WTC11 (cell line): Measurements from ENCODE around the gene TNFAIP2. TPM values are rescaled to one million over a fixed set of nuclear protein-coding genes. Genes with fewer than 3 reads are reported as not detected.
A peak's percentile ranks its signal among the peaks of the same experiment; 100 is the strongest.

Experiments
- ATAC-seq: fragments of 200-7000 bp; cut with Tn5 transposase; 2 replicates; pipeline ENCODE4 v1.10.0; 2021; ENCODE audit warnings: mild to moderate bottlenecking, moderate library complexity
- CTCF ChIA-PET: fragments of 300-600 bp; sonication (Branson Sonifier 250); formaldehyde crosslinking; loops from one replicate; lab custom pipeline; 2021; ENCODE audit warnings: antibody characterized with exemption; lab: Charles Lee
- POLR2A ChIA-PET: fragments of 350-600 bp; sonication (Branson Sonifier 250); formaldehyde crosslinking; loops from one replicate; lab custom pipeline; 2021; ENCODE audit warnings: antibody characterized with exemption; lab: Charles Lee
- DNase-seq: peaks from one replicate; pipeline ENCODE4 v3.0.0; 2021; ENCODE audit warnings: low spot score
- H3K27ac Mint-ChIP-seq: 2 replicates; pipeline ENCODE4 v1.8.0; 2021; ENCODE audit warnings: mixed read lengths
- H3K27me3 Mint-ChIP-seq: 2 replicates; pipeline ENCODE4 v1.8.0; 2021; ENCODE audit warnings: low read depth, mild to moderate bottlenecking, moderate library complexity, mixed read lengths
- H3K36me3 Mint-ChIP-seq: 2 replicates; pipeline ENCODE4 v1.8.0; 2021; ENCODE audit warnings: mixed read lengths
- H3K4me1 Mint-ChIP-seq: 2 replicates; pipeline ENCODE4 v1.8.0; 2022; ENCODE audit warnings: mixed read lengths
- H3K4me3 Mint-ChIP-seq: 2 replicates; pipeline ENCODE4 v1.8.0; 2021; ENCODE audit warnings: mild to moderate bottlenecking, moderate library complexity, mixed read lengths
- H3K9me3 Mint-ChIP-seq: 2 replicates; pipeline ENCODE4 v1.8.0; 2021; ENCODE audit warnings: mixed read lengths
- CTCF ChIP-seq: fragments of 200-600 bp; IDR thresholded peaks from 2 replicates; pipeline ENCODE4 v1.8.0; 2022; ENCODE audit warnings: antibody characterized with exemption
- ERG ChIP-seq: fragments of 250-450 bp; sonication (Bioruptor Pico); IDR thresholded peaks from 2 replicates; pipeline ENCODE4 v1.8.0; 2021; ENCODE audit warnings: mild to moderate bottlenecking
- FOXK1 ChIP-seq: sonication (generic); formaldehyde crosslinking; IDR thresholded peaks from 2 replicates; pipeline ENCODE4 v1.8.0; 2022; ENCODE audit warnings: mild to moderate bottlenecking, moderate library complexity, missing genetic modification reagents
- JAZF1 ChIP-seq: fragments of 250-450 bp; sonication (Bioruptor Pico); IDR thresholded peaks from 2 replicates; pipeline ENCODE4 v1.9.0; 2021; ENCODE audit warnings: moderate library complexity, mild to moderate bottlenecking, inconsistent platforms
- JUN ChIP-seq: sonication (generic); formaldehyde crosslinking; IDR thresholded peaks from 2 replicates; pipeline ENCODE4 v1.8.0; 2023; ENCODE audit warnings: mild to moderate bottlenecking, missing genetic modification reagents
- MAX ChIP-seq: sonication (generic); formaldehyde crosslinking; IDR thresholded peaks from 2 replicates; pipeline ENCODE4 v1.8.0; 2022; ENCODE audit warnings: mild to moderate bottlenecking, missing genetic modification reagents
- MLX ChIP-seq: sonication (generic); formaldehyde crosslinking; IDR thresholded peaks from 2 replicates; pipeline ENCODE4 v1.8.1; 2023; ENCODE audit warnings: mild to moderate bottlenecking, missing genetic modification reagents, moderate library complexity
- SOX15 ChIP-seq: fragments of 250-450 bp; sonication (Bioruptor Pico); IDR thresholded peaks from 2 replicates; pipeline ENCODE4 v1.9.0; 2021; ENCODE audit warnings: mild to moderate bottlenecking
- TCF7 ChIP-seq: sonication (generic); formaldehyde crosslinking; IDR thresholded peaks from 2 replicates; pipeline ENCODE4 v1.8.0; 2022; ENCODE audit warnings: mild to moderate bottlenecking, low read depth, missing genetic modification reagents, moderate library complexity
- ZNF219 ChIP-seq: sonication (generic); formaldehyde crosslinking; IDR thresholded peaks from 2 replicates; pipeline ENCODE4 v1.8.0; 2023; ENCODE audit warnings: missing genetic modification reagents, mild to moderate bottlenecking, borderline replicate concordance
- ZNF263 ChIP-seq: sonication (generic); formaldehyde crosslinking; IDR thresholded peaks from 2 replicates; pipeline ENCODE4 v1.8.1; 2022; ENCODE audit warnings: low read depth, mild to moderate bottlenecking, moderate library complexity, missing genetic modification reagents
- total RNA-seq: library from RNA; stranded (reverse); gene quantifications from 3 replicates; pipeline ENCODE4 v1.2.3, GENCODE V29; 2021
- TF ChIP-seq, protein P1 (sequence below): fragments of 250-450 bp; sonication (Bioruptor Pico); IDR thresholded peaks from 2 replicates; pipeline ENCODE4 v2.1.2; 2022; ENCODE audit warnings: mild to moderate bottlenecking, moderate library complexity
- TF ChIP-seq, protein P2 (sequence below): fragments of 250-450 bp; sonication (Bioruptor Pico); conservative IDR thresholded peaks from 2 replicates; pipeline ENCODE4 v1.9.0; 2021; ENCODE audit warnings: mild to moderate bottlenecking

TNFAIP2 gene
- total RNA-seq, 1 experiment from 2014 or later, result 24.1 TPM

- Mint-ChIP-seq H3K9me3 (no peaks in the 10 kb centered on the region), H3K27me3 (peaks cover 5% of the 10 kb centered on the region), H3K4me1 (no peaks in the 10 kb centered on the region), H3K4me3 (peak overlapping the region; percentile 50), H3K36me3 (no peaks in the 10 kb centered on the region), H3K27ac (peak overlapping the region; percentile 70; the same call in 1 of the 2 replicates)
- ATAC-seq (no peak), DNase-seq (no peak)
- ChIA-PET POLR2A (no interaction called here), CTCF (interaction anchor here (0.9 to 7.2 kb wide), 19 partner anchors 12 to 437 kb away, joined by 3 to 74 read pairs (median 5); partner anchors contain the start of genes LBHD2 and TNFAIP2)
- TF ChIP-seq ZNF263 (CRISPR knock-in tag), result no peak
- TF ChIP-seq, protein P1, sequence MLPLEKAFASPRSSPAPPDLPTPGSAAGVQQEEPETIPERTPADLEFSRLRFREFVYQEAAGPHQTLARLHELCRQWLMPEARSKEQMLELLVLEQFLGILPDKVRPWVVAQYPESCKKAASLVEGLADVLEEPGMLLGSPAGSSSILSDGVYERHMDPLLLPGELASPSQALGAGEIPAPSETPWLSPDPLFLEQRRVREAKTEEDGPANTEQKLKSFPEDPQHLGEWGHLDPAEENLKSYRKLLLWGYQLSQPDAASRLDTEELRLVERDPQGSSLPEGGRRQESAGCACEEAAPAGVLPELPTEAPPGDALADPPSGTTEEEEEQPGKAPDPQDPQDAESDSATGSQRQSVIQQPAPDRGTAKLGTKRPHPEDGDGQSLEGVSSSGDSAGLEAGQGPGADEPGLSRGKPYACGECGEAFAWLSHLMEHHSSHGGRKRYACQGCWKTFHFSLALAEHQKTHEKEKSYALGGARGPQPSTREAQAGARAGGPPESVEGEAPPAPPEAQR (CRISPR knock-in tag), result no peak
Measured at GRCh38 chr14:103073876-103074728, 49.2 kb upstream of the TNFAIP2 start.

- no peaks in the 10 kb centered on the region for H3K4me1 Mint-ChIP-seq
- ATAC-seq, result peak; percentile 10
- peak overlapping the region; percentile 55 for H3K4me3 Mint-ChIP-seq
- TF ChIP-seq JAZF1 (CRISPR knock-in tag) (no peak), FOXK1 (CRISPR knock-in tag) (no peak), ZNF219 (no peak)
- no peak for DNase-seq
- H3K9me3 Mint-ChIP-seq, result no peaks in the 10 kb centered on the region
- ChIA-PET POLR2A (no interaction called here), CTCF (interaction anchor here (0.5 to 7.2 kb wide), 30 partner anchors 9 to 436 kb away, joined by 3 to 74 read pairs (median 4); partner anchors contain the start of genes LBHD2 and TNFAIP2)
- H3K27ac Mint-ChIP-seq, result no peak overlapping the region
- peaks cover 5% of the 10 kb centered on the region for H3K27me3 Mint-ChIP-seq
- H3K36me3 Mint-ChIP-seq, result no peaks in the 10 kb centered on the region
Measured at GRCh38 chr14:103074729-103075367, 48.4 kb upstream of the TNFAIP2 start.

GRCh38 chr14:103078420-103078749 lies 44.9 kb upstream of the TNFAIP2 start:
- Mint-ChIP-seq H3K4me3 (no peak overlapping the region), H3K4me1 (no peaks in the 10 kb centered on the region), H3K9me3 (no peaks in the 10 kb centered on the region), H3K27ac (no peak overlapping the region), H3K27me3 (peaks cover 5% of the 10 kb centered on the region), H3K36me3 (no peaks in the 10 kb centered on the region)
- CTCF ChIA-PET, result interaction anchor here (0.7 to 7.2 kb wide), 9 partner anchors 7 to 898 kb away, joined by 3 to 74 read pairs (median 4); partner anchors contain the start of gene LBHD2
- POLR2A ChIA-PET, result no interaction called here
- TF ChIP-seq CTCF, result peak; percentile 68; the same call in 1 of the 2 replicates
- TF ChIP-seq MAX (CRISPR knock-in tag), result no peak
- DNase-seq, result peak; percentile 77
- peak; percentile 78 for ATAC-seq

DNA sequence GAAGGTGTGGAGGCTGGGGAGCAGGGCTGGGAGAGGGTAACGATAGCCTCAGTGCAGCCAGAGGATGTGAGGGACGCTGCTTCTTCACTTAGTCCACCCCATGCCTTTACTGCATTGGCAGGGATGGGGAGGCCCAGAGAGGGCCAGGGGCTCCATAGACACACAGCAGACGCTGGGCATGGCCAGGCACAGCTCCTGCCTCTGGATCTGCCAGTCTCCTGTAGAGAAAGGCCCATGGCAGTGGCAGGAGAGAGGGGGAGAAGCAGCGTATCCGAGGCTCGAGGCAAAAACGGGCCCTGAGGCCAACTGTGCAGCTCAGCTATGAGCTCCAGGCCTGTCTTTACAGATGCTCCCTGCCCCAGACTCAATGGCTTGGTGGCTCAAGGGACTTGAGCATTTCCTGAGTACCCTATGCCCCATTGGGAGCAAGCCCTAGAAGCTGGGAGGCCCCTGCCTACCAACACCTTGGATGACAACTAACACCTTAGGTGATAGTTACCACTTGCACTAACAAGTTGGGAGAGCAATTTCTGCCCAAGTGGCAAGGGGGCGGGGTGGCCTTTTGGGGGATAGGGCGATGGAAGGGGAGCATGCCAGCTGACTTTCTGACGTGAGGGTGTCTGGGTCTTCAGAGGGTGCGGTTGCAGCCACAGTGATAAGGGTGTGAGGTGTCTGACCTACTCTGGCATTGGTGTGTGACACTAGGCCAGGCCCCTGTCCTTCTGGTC lies 44.2 kb upstream of the TNFAIP2 start:
- H3K27me3 Mint-ChIP-seq, result peaks cover 5% of the 10 kb centered on the region
- no peaks in the 10 kb centered on the region for H3K4me1 Mint-ChIP-seq
- ChIA-PET POLR2A (interaction anchor here (0.6 kb wide), 1 partner anchor 841 kb away, joined by 4 read pairs; no protein-coding TSS in a partner anchor), CTCF (interaction anchor here (0.6 to 7.2 kb wide), 12 partner anchors 7 to 897 kb away, joined by 3 to 74 read pairs (median 4); partner anchors contain the start of gene LBHD2)
- no peaks in the 10 kb centered on the region for H3K9me3 Mint-ChIP-seq
- H3K27ac Mint-ChIP-seq, result no peak overlapping the region
- no peaks in the 10 kb centered on the region for H3K36me3 Mint-ChIP-seq
- H3K4me3 Mint-ChIP-seq, result no peak overlapping the region
- no peak for ATAC-seq
- no peak for DNase-seq
- no peak for TF ChIP-seq TCF7 (CRISPR knock-in tag)
- no peak for TF ChIP-seq ERG (CRISPR knock-in tag)
- no peak for TF ChIP-seq JUN (CRISPR knock-in tag)
- no peak for TF ChIP-seq SOX15
- TF ChIP-seq, protein P2, sequence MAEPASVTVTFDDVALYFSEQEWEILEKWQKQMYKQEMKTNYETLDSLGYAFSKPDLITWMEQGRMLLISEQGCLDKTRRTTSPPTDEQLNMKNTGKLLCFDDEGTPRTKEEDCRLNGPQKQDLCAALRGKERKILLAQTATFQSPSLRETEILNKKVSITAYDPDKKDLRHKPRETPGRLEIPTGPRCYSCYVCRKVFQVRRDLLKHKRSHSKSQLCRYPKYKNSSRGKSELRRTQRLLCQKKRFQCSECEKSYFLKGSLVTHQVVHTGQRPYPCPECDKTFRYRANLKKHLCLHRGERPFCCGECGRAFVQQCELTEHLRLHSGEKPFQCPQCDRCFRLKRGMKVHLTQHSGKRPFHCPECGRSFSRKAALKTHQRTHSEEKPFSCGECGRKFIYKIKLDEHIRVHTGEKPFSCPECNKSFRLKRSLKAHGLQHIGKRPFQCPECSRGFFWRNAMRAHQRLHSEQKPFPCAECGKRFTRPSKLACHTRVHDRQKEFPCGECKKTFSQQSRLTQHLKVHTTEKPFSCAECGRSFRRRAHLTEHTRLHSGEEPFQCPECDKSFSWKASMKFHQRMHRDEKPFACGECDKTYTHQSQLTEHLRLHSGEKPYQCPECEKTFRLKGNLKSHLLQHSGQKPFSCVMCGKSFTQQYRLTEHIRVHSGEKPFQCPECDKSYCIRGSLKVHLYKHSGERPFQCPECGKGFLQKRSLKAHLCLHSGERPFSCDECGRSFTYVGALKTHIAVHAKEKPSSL, result no peak
- TF ChIP-seq MLX (CRISPR knock-in tag), result no peak
- TF ChIP-seq JAZF1 (CRISPR knock-in tag), result no peak
- no peak for TF ChIP-seq ZNF263 (CRISPR knock-in tag)
- TF ChIP-seq MAX (CRISPR knock-in tag), result no peak
